ENCODE data around the gene MAPK10.
"Not testable (repeated sequence)": the region's sequence is repeated elsewhere in the genome, so short reads cannot be mapped to it uniquely, and the experiment has no call there.

MAPK10 gene

DNA sequence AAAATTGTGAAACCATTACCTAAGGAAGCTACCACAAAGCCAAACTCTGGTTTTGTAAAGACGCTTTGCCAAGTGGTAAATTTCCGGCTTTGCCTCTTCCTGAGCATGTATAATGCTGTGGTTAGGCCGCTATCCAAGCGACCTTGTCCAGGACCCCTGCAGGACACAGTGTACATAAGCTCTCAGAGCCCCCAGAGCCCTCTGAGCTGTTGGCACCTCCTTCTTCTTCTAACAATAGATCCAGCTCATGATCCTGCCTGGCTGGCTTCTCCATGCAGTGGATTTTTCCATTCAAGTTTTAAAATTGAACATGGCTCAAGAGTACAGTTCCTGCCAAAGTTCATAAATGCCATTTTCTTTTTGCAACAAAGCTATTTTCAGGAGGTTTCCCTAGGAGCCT lies 326.7 kb downstream of the MAPK10 start:
- Histone ChIP-seq H3K9ac (no peak overlapping the region), H3K4me2 (no peak overlapping the region), H3K79me2 (ENCODE audit: insufficient read depth, low read depth) (no peaks in the 10 kb centered on the region), H3K4me3 (IDR thresholded peaks at IDR 0.05; ENCODE audit: insufficient read depth, low read depth, low read length) (no peak overlapping the region), H3K4me1 (ENCODE audit: low read depth, poor library complexity, severe bottlenecking) (peaks cover 25% of the 10 kb centered on the region), H4K20me1 (ENCODE audit: insufficient read depth) (no peaks in the 10 kb centered on the region), H2AFZ (ENCODE audit: low read depth) (no peak overlapping the region), H3K36me3 (ENCODE audit: insufficient read depth) (no peaks in the 10 kb centered on the region), H3K27ac (no peak overlapping the region), H3K27me3 (ENCODE audit: insufficient read depth, low read depth) (no peaks in the 10 kb centered on the region)
- TF ChIP-seq, protein P1, sequence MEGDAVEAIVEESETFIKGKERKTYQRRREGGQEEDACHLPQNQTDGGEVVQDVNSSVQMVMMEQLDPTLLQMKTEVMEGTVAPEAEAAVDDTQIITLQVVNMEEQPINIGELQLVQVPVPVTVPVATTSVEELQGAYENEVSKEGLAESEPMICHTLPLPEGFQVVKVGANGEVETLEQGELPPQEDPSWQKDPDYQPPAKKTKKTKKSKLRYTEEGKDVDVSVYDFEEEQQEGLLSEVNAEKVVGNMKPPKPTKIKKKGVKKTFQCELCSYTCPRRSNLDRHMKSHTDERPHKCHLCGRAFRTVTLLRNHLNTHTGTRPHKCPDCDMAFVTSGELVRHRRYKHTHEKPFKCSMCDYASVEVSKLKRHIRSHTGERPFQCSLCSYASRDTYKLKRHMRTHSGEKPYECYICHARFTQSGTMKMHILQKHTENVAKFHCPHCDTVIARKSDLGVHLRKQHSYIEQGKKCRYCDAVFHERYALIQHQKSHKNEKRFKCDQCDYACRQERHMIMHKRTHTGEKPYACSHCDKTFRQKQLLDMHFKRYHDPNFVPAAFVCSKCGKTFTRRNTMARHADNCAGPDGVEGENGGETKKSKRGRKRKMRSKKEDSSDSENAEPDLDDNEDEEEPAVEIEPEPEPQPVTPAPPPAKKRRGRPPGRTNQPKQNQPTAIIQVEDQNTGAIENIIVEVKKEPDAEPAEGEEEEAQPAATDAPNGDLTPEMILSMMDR (conservative IDR thresholded peaks at IDR 0.05; ENCODE audit: low read depth, low read length), result no peak

DNA sequence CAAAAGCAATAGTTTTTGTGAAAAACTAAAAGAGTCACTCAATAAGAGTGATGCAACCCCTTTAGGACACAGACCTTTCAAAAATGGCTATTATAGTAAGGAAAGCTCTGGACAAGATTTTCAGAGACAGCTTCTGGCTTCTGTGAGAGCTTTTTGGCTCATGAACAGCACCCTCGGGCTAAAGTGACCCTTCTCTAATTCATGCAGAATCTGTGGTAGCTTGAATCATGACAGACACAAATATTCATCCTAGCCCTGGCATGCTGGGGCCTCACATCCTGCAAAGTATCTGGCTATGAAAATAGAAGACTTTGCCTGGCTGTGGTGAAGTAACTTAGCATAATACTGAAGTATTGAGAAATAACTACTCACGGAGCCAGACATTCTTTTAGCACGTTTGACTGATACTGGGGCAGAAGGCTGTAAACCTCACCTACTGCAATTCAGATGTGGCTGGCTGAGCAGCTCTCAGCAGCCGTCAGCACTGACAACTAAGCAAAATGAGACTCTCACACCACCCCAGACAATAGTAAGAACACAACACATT lies 327.3 kb downstream of the MAPK10 start:
- Histone ChIP-seq H3K9ac (no peak overlapping the region), H3K4me3 (IDR thresholded peaks at IDR 0.05; ENCODE audit: insufficient read depth, low read depth, low read length) (no peak overlapping the region), H3K27me3 (ENCODE audit: insufficient read depth, low read depth) (no peaks in the 10 kb centered on the region), H2AFZ (ENCODE audit: low read depth) (no peak overlapping the region), H3K27ac (no peak overlapping the region), H3K4me1 (ENCODE audit: low read depth, poor library complexity, severe bottlenecking) (peaks cover 22% of the 10 kb centered on the region), H3K4me2 (no peak overlapping the region), H4K20me1 (ENCODE audit: insufficient read depth) (no peaks in the 10 kb centered on the region), H3K79me2 (ENCODE audit: insufficient read depth, low read depth) (no peaks in the 10 kb centered on the region), H3K36me3 (ENCODE audit: insufficient read depth) (no peaks in the 10 kb centered on the region)
- TF ChIP-seq, protein P1 (conservative IDR thresholded peaks at IDR 0.05; ENCODE audit: low read depth, low read length), result no peak

DNA sequence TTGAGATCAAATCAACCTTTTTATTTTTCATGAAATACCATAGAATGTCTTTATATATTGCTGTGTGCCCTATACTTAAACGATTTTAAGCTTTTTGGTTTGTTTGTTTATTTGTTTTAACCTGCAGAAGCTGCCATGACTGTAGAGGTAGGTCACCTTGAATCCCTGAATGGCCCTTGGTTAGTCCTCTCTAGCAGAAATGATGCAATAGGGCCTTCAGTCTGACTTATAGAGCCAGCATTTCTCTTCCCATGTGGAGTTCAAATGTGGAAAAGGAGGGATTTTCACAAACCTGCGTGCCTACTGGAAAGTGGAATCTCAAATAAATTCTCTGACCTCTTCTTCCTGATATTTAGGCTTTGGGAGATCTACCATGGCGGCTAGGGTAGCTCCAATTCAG lies 327.9 kb downstream of the MAPK10 start:
- TF ChIP-seq, protein P1 (conservative IDR thresholded peaks at IDR 0.05; ENCODE audit: low read depth, low read length), result no peak
- Histone ChIP-seq H3K27ac (no peak overlapping the region), H3K79me2 (ENCODE audit: insufficient read depth, low read depth) (no peaks in the 10 kb centered on the region), H2AFZ (ENCODE audit: low read depth) (no peak overlapping the region), H3K4me2 (no peak overlapping the region), H4K20me1 (ENCODE audit: insufficient read depth) (no peaks in the 10 kb centered on the region), H3K9ac (no peak overlapping the region), H3K27me3 (ENCODE audit: insufficient read depth, low read depth) (no peaks in the 10 kb centered on the region), H3K4me3 (IDR thresholded peaks at IDR 0.05; ENCODE audit: insufficient read depth, low read depth, low read length) (no peak overlapping the region), H3K4me1 (ENCODE audit: low read depth, poor library complexity, severe bottlenecking) (peaks cover 16% of the 10 kb centered on the region), H3K36me3 (ENCODE audit: insufficient read depth) (no peaks in the 10 kb centered on the region)

DNA sequence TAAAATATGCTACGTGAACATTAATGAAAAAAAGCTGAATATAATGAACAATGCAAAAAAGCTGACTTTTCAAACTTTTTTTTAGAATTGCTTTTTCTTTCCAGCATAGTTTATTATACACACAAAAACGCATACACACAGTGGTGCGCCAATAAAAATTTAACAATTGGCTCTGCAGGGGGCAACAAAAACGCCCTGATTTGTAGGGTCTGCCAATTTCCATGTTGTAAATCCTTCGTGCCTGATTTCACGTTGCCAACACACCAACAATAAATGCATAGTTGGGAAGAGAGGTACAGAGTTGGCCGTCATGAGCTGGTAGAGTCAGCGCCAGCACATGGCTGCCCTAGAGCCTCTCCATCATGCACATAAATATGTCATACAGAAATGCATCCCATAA lies 333.1 kb downstream of the MAPK10 start:
- Histone ChIP-seq H3K79me2 (ENCODE audit: insufficient read depth, low read depth) (no peaks in the 10 kb centered on the region), H3K4me1 (ENCODE audit: low read depth, poor library complexity, severe bottlenecking) (no peaks in the 10 kb centered on the region), H3K9ac (no peak overlapping the region), H3K27ac (no peak overlapping the region), H3K4me2 (no peak overlapping the region), H3K27me3 (ENCODE audit: insufficient read depth, low read depth) (no peaks in the 10 kb centered on the region), H4K20me1 (ENCODE audit: insufficient read depth) (no peaks in the 10 kb centered on the region), H2AFZ (ENCODE audit: low read depth) (no peak overlapping the region), H3K36me3 (ENCODE audit: insufficient read depth) (no peaks in the 10 kb centered on the region), H3K4me3 (IDR thresholded peaks at IDR 0.05; ENCODE audit: insufficient read depth, low read depth, low read length) (no peak overlapping the region)
- TF ChIP-seq, protein P1 (conservative IDR thresholded peaks at IDR 0.05; ENCODE audit: low read depth, low read length), result no peak

DNA sequence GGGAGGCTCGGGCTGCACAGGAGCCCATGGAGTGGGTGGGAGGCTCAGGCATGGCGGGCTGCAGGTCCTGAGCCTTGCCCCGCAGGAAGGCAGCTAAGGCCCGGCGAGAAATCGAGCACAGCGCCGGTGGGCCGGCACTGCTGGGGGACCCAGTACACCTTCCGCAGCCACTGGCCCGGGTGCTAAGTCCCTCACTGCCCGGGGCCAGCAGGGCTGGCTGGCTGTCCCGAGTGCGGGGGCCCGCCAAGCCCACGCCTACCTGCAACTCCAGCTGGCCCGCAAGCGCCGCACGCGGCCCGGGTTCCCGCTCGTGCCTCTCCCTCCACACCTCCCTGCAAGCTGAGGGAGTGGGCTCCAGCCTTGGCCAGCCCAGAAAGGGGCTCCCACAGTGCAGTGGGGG lies 338.2 kb downstream of the MAPK10 start:
- not testable (repeated sequence) for H4K20me1 ChIP-seq (ENCODE audit: insufficient read depth); H3K79me2 ChIP-seq (ENCODE audit: insufficient read depth, low read depth); H3K4me1 ChIP-seq (ENCODE audit: low read depth, poor library complexity, severe bottlenecking); H3K4me2 ChIP-seq; H3K9ac ChIP-seq; H2AFZ ChIP-seq (ENCODE audit: low read depth); H3K36me3 ChIP-seq (ENCODE audit: insufficient read depth); H3K27ac ChIP-seq; H3K4me3 ChIP-seq (IDR thresholded peaks at IDR 0.05; ENCODE audit: insufficient read depth, low read depth, low read length); H3K27me3 ChIP-seq (ENCODE audit: insufficient read depth, low read depth)
